ENCODE measurements around the gene RARB. TPM values are rescaled to one million over a fixed set of nuclear protein-coding genes. Genes with fewer than 3 reads are reported as not detected.

The RARB gene
- total and polyA plus RNA-seq, 9 of the 15 experiments (the other 6 are each of a cell fraction or from before 2014, with no cell fraction given), result 0.15 to 1.3 (median 0.27) TPM

GRCh38 chr3:25604107-25604805 is 176.2 kb downstream of the RARB start (continued):
- TF ChIP-seq ZNF263 (CRISPR knock-in tag; IDR thresholded peaks at IDR 0.05; ENCODE audit: borderline replicate concordance) (no peak), PHB (CRISPR knock-in tag; IDR thresholded peaks at IDR 0.05) (no peak), NFXL1 (CRISPR knock-in tag; IDR thresholded peaks at IDR 0.05) (no peak), NR4A1 (CRISPR knock-in tag; IDR thresholded peaks at IDR 0.05) (no peak), NR4A1 (tag; IDR thresholded peaks at IDR 0.05) (0 out of 2 replicates have a peak, but pooled peaks have one; percentile 20), ZNF197 (CRISPR knock-in tag; IDR thresholded peaks at IDR 0.05; ENCODE audit: low read depth) (no peak), CREB1 (IDR thresholded peaks at IDR 0.05) (no peak), CREB1 (CRISPR knock-in tag; IDR thresholded peaks at IDR 0.05) (no peak), ZNF609 (CRISPR knock-in tag; IDR thresholded peaks at IDR 0.05; ENCODE audit: borderline replicate concordance) (no peak), ARID1B (IDR thresholded peaks at IDR 0.05) (peak; percentile 89), MEIS2 (IDR thresholded peaks at IDR 0.05; ENCODE audit: partially characterized antibody) (peak; percentile 88), MEF2A (IDR thresholded peaks at IDR 0.05; ENCODE audit: control insufficient read depth, low read depth, low read length) (no peak), TFAM (CRISPR knock-in tag; conservative IDR thresholded peaks at IDR 0.05) (no peak), FOXP4 (CRISPR knock-in tag; IDR thresholded peaks at IDR 0.05; ENCODE audit: borderline replicate concordance) (no peak), CBX2 (IDR thresholded peaks at IDR 0.05; ENCODE audit: insufficient read depth, low read length, poor library complexity, severe bottlenecking) (no peak), CLOCK (CRISPR knock-in tag; IDR thresholded peaks at IDR 0.05; ENCODE audit: borderline replicate concordance) (no peak), NFRKB (IDR thresholded peaks at IDR 0.05; ENCODE audit: low read depth) (no peak), ZNF75A (CRISPR knock-in tag; IDR thresholded peaks at IDR 0.05) (no peak)

All from K562 (cell line).